Esophagus squamous epithelium (tissue), 4 donors: ENCODE data around the gene UBE2O.

Experiments
- CTCF ChIP-seq, 6 experiments: fragments of 450-650 bp in 4 of 6; fragments of 200-600 bp in 2 of 6; sonication (generic) in 2 of 6; IDR thresholded peaks; one replicate each; pipeline ENCODE4 v1.5.1; 2016 to 2019; ENCODE audit warnings: antibody characterized with exemption in 6 of 6, mild to moderate bottlenecking in 4 of 6, moderate library complexity in 4 of 6
- POLR2A ChIP-seq, 4 donors: fragments of 450-650 bp; IDR thresholded peaks; one replicate each; pipeline ENCODE4 v1.6.1; 2017; ENCODE audit warnings: antibody characterized with exemption in 4 of 4, mild to moderate bottlenecking in 4 of 4, moderate library complexity in 3 of 4

- TF ChIP-seq CTCF (IDR thresholded peaks at IDR 0.05) (no peak), POLR2A (IDR thresholded peaks at IDR 0.05) (no peak)
These were observed 76.4 kb downstream of the UBE2O start for GRCh38 chr17:76376318-76377133.
